A549 (cell line): ENCODE data around the gene RNF114. TPM values are rescaled to one million over a fixed set of nuclear protein-coding genes. Genes with fewer than 3 reads are reported as not detected.

Source experiments
- ATAC-seq, 2 experiments: fragments of 200-7000 bp in 1 of 2; fragments of >200 bp in 1 of 2; cut with Nextera tagmentation in 1 of 2; cut with Tn5 transposase in 1 of 2; 3 replicates each; pipeline versions ENCODE4 v1.8.0 to v1.9.1; 2018 to 2020; ENCODE audit warnings: mild to moderate bottlenecking in 1 of 2, moderate library complexity in 1 of 2
- CTCF ChIA-PET: fragments of 300-600 bp; sonication (Branson Sonifier 250); formaldehyde crosslinking; extraction: SDS; loops from one replicate; lab custom pipeline; 2021; ENCODE audit warnings: antibody characterized with exemption, inconsistent platforms; lab: Yijun Ruan, JAX
- POLR2A ChIA-PET: fragments of 350-600 bp; formaldehyde crosslinking; extraction: SDS; loops from one replicate; lab custom pipeline; 2021; ENCODE audit warnings: antibody characterized with exemption, inconsistent platforms; lab: Yijun Ruan, JAX
- DNase-seq, 2 experiments: peaks; one replicate each; pipeline versions ENCODE4 v3.0.0 to v3.0.0-alpha.2; 2011 to 2016; ENCODE audit warnings: low read depth in 1 of 2, low spot score in 1 of 2
- FAIRE-seq: peaks from 2 replicates; lab custom pipeline; 2011; peaks lifted over from hg19 to GRCh38; lab: Jason Lieb, UNC
- H3K27ac ChIP-seq, 2 experiments: fragments of >200 bp; sonication (Bioruptor Twin); formaldehyde crosslinking; 3 replicates each; pipeline ENCODE4 v1.5.1; 2016 to 2017
- H3K4me1 ChIP-seq: fragments of >200 bp; sonication (Bioruptor Twin); formaldehyde crosslinking; 3 replicates; pipeline ENCODE4 v1.6.1; 2016
- H3K4me2 ChIP-seq: fragments of >200 bp; sonication (Bioruptor Twin); formaldehyde crosslinking; 3 replicates; pipeline ENCODE4 v1.6.1; 2016
- H3K4me3 ChIP-seq: fragments of >200 bp; sonication (Bioruptor Twin); formaldehyde crosslinking; 3 replicates; pipeline ENCODE4 v1.5.1; 2016
- H3K9me3 ChIP-seq: fragments of >200 bp; sonication (Bioruptor Twin); formaldehyde crosslinking; 3 replicates; pipeline ENCODE4 v1.6.1; 2016
- BCL3 ChIP-seq: fragments of >200 bp; sonication (Bioruptor Twin); formaldehyde crosslinking; IDR thresholded peaks from 3 replicates; pipeline ENCODE4 v1.6.1; 2016
- CHD2 ChIP-seq: fragments of 150-350 bp; IDR thresholded peaks from 2 replicates; pipeline ENCODE4 v1.6.1; 2014; ENCODE audit warnings: low read length; ENCODE audit not compliant: partially characterized antibody
- CTCF ChIP-seq: fragments of >200 bp; sonication (Bioruptor Twin); formaldehyde crosslinking; IDR thresholded peaks from 3 replicates; pipeline ENCODE4 v1.5.1; 2016
- FOSL2 ChIP-seq, 2 experiments: fragments of 450-650 bp in 1 of 2; fragments of >200 bp in 1 of 2; sonication (Bioruptor Twin) in 1 of 2; formaldehyde crosslinking; IDR thresholded peaks; 2 replicates each; pipeline versions ENCODE4 v1.5.0 to v1.6.1; 2016 to 2020; ENCODE audit warnings: mild to moderate bottlenecking in 1 of 2, moderate library complexity in 1 of 2
- FOXS1 ChIP-seq: fragments of 250-450 bp; sonication (Bioruptor Pico); IDR thresholded peaks from 2 replicates; pipeline ENCODE4 v1.5.0; 2020; ENCODE audit warnings: mild to moderate bottlenecking, moderate library complexity
- GATA3 ChIP-seq: IDR thresholded peaks from 2 replicates; pipeline ENCODE4 v1.6.1; 2012; ENCODE audit warnings: borderline replicate concordance
- HDAC2 ChIP-seq: fragments of 200-600 bp; sonication (generic); IDR thresholded peaks from 2 replicates; pipeline ENCODE4 v1.6.1; 2016
- HEYL ChIP-seq: fragments of 250-450 bp; sonication (Bioruptor Pico); IDR thresholded peaks from 2 replicates; pipeline ENCODE4 v1.8.0; 2021; ENCODE audit warnings: mild to moderate bottlenecking, moderate library complexity
- JUNB ChIP-seq: fragments of >200 bp; sonication (Bioruptor Twin); formaldehyde crosslinking; IDR thresholded peaks from 2 replicates; pipeline ENCODE4 v1.6.1; 2016
- MAFK ChIP-seq: fragments of 450-650 bp; IDR thresholded peaks from 2 replicates; pipeline ENCODE4 v1.6.1; 2014; ENCODE audit not compliant: partially characterized antibody
- NFE2L2 ChIP-seq: fragments of 150-350 bp; conservative IDR thresholded peaks from 2 replicates; pipeline ENCODE4 v1.6.1; 2014; ENCODE audit warnings: low read length
- NPAS2 ChIP-seq: fragments of 250-450 bp; sonication (Bioruptor Pico); IDR thresholded peaks from 2 replicates; pipeline ENCODE4 v1.8.0; 2022; ENCODE audit warnings: mild to moderate bottlenecking, moderate library complexity, borderline replicate concordance
- NR3C1 ChIP-seq: fragments of >200 bp; sonication (Bioruptor Twin); formaldehyde crosslinking; IDR thresholded peaks from 3 replicates; pipeline ENCODE4 v1.6.1; 2017
- POLR2AphosphoS2 ChIP-seq: conservative IDR thresholded peaks from 2 replicates; pipeline ENCODE4 v1.6.1; 2012; ENCODE audit warnings: low read length, improper control_type of control experiment, inconsistent platforms
- RARB ChIP-seq: fragments of 250-450 bp; sonication (Bioruptor Pico); IDR thresholded peaks from 2 replicates; pipeline ENCODE4 v1.8.0; 2021; ENCODE audit warnings: mild to moderate bottlenecking, moderate library complexity
- RCOR1 ChIP-seq: fragments of 150-350 bp; IDR thresholded peaks from 2 replicates; pipeline ENCODE4 v1.6.1; 2014; ENCODE audit warnings: antibody characterized with exemption, low read length, low read depth
- RFX5 ChIP-seq: fragments of 450-650 bp; IDR thresholded peaks from 2 replicates; pipeline ENCODE4 v1.7.1; 2014; ENCODE audit warnings: antibody characterized with exemption, mild to moderate bottlenecking, moderate library complexity
- TP53 ChIP-seq: fragments of 250-450 bp; sonication (Bioruptor Pico); IDR thresholded peaks from 2 replicates; pipeline ENCODE4 v1.5.0; 2021; ENCODE audit warnings: mild to moderate bottlenecking, moderate library complexity
- ZNF302 ChIP-seq: fragments of 250-450 bp; sonication (Bioruptor Pico); IDR thresholded peaks from 2 replicates; pipeline ENCODE4 v1.9.0; 2021; ENCODE audit warnings: inconsistent platforms, mild to moderate bottlenecking, moderate library complexity
- WGBS: methylation state at CpG from one replicate; pipeline ENCODE4 v1.1.6; 2017; ENCODE audit errors: missing lambda C conversion rate; 5-methylcytosine and 5-hydroxymethylcytosine counted together
- polyA plus RNA-seq, 4 experiments: library from polyadenylated mRNA; depleted of rRNA in 3 of 4; stranded (reverse); fragments of >200 nt; fragmentation: RNase III in 1 of 4; extraction: RNeasy Plus Mini Kit Qiagen cat#74134 plus additional on column Dnase treatment in 1 of 4; gene quantifications; 2 replicates in 3 of 4; 3 replicates in 1 of 4; pipeline ENCODE4 v1.2.3, GENCODE V29; 2011 to 2017
- TF ChIP-seq, protein P1 (sequence below): IDR thresholded peaks from 2 replicates; pipeline ENCODE4 v1.6.1; 2012
- TF ChIP-seq, protein P2 (sequence below): fragments of >200 bp; sonication (Bioruptor Twin); formaldehyde crosslinking; IDR thresholded peaks from 2 replicates; pipeline ENCODE4 v1.6.1; 2016

Gene RNF114
- polyA plus RNA-seq, 2 of the 4 experiments (the other 2 are of a cell fraction) = 43.1 to 44.8 TPM

DNA sequence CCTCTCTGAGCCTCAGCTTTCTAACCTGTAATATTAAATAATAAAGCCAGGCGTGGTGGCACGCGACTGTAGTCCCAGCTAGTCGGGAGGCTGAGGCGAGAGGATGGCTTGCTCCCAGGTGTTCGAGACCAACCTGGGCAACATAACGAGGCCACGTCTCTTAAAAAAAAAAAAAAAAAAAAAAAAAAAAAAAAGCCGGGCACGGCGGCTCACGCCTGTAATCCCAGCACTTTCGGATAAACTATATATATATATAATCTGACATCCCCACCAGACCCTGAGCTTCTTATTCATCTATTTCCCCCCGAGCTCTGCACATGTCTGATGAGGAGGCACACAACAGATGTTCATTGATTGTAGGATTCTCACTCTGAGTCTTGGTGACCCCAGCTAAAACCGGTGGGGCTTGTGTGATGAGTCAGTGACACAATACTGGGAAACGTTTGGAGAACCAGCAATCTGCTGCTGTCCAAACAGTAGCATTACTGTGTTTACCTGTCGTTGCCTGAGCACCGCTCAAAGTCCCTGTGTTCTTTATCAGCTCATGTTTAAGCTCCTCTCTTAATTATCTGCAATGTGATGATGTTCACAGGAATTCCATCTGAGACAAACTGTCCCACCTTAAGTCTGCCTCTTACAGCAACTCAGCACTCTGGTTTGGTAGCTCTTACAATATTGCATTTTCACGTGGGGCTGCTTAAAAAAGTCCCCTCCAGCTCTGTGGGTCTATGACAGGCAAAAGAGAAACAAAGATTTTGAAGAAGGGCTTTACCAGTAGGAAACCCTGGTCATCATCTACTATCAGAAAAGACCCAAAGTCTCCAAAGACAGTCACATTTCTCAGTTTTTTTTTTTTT lies 19.8 kb upstream of the RNF114 start:
- 5% methylated on average over 19 of the region's 19 CpGs for WGBS
- peak; percentile 54 to 64; a peak in 5 of 6 replicates for ATAC-seq
- FAIRE-seq = no peak
- H3K9me3 ChIP-seq = no peaks in the 10 kb centered on the region
- TF ChIP-seq POLR2AphosphoS2 = no peak
- TF ChIP-seq NR3C1 = no peak
- TF ChIP-seq, protein P1, sequence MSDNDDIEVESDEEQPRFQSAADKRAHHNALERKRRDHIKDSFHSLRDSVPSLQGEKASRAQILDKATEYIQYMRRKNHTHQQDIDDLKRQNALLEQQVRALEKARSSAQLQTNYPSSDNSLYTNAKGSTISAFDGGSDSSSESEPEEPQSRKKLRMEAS = peak; percentile 29; the same call in 1 of the 2 replicates
- no peak for TF ChIP-seq RCOR1
- 0 out of 2 replicates have a peak, but pooled peaks have one; percentile 10 for TF ChIP-seq TP53 (CRISPR knock-in tag)
- no peak for TF ChIP-seq FOXS1 (CRISPR knock-in tag)
- no peak for TF ChIP-seq CTCF
- TF ChIP-seq CHD2 = no peak
- TF ChIP-seq FOSL2 (IDR thresholded peaks at IDR 0.05) = no peak
- TF ChIP-seq FOSL2 (CRISPR knock-in tag; IDR thresholded peaks at IDR 0.05) = peak; percentile 67
- TF ChIP-seq HDAC2 = peak; percentile 98
- no peak for TF ChIP-seq JUNB
- 0 out of 3 replicates have a peak, but pooled peaks have one; percentile 35 for TF ChIP-seq BCL3
- H3K4me1 ChIP-seq = peaks cover 23% of the 10 kb centered on the region
- peak overlapping the region; percentile 96 for H3K4me2 ChIP-seq
- H3K27ac ChIP-seq = peak overlapping the region; percentile 99
- POLR2A ChIA-PET = interaction anchor here (0.6 to 2.0 kb wide), 8 partner anchors 8 to 118 kb away, joined by 3 to 11 read pairs (median 4); partner anchors contain the start of genes RNF114 and SLC9A8
- peak; percentile 75 to 79 for DNase-seq
- CTCF ChIA-PET = interaction anchor here (0.6 to 5.9 kb wide), 11 partner anchors 11 to 379 kb away, joined by 3 to 44 read pairs (median 5); no protein-coding TSS in a partner anchor
- peak overlapping the region; percentile 93 for H3K4me3 ChIP-seq

DNA sequence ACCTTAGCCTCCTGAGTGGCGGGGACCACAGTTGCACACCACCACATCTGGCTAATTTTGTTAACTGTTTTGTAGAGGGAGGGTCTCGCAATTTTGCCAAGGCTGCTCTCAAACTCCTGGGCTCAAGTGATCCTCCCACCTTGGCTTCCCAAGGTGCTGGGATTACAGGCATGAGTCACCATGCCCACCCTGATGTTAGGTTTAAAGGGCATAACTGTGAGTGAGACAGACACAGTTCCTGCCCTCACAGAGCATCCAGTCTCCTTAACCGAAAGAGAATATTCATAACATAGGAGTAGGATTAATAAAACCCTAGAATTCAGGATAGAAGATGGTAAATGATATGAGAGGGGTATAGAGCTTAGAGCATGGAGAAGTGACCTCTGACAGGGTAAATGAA lies 17.8 kb upstream of the RNF114 start:
- ChIA-PET CTCF (interaction anchor here (1.5 kb wide), 1 partner anchor 9 kb away, joined by 5 read pairs; no protein-coding TSS in a partner anchor), POLR2A (no interaction called here)
- 86% methylated on average over 2 of the region's 3 CpGs for WGBS
- Histone ChIP-seq H3K4me1 (peaks cover 26% of the 10 kb centered on the region), H3K9me3 (no peaks in the 10 kb centered on the region), H3K4me2 (no peak overlapping the region), H3K4me3 (no peak overlapping the region), H3K27ac (no peak overlapping the region)
- DNase-seq = no peak
- no peak for TF ChIP-seq NFE2L2
- TF ChIP-seq, protein P2, sequence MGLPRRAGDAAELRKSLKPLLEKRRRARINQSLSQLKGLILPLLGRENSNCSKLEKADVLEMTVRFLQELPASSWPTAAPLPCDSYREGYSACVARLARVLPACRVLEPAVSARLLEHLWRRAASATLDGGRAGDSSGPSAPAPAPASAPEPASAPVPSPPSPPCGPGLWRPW = no peak
- TF ChIP-seq ZNF302 (CRISPR knock-in tag) = no peak
- no peak for TF ChIP-seq NPAS2
- TF ChIP-seq RFX5 = no peak
- no peak for TF ChIP-seq RARB (CRISPR knock-in tag)
- no peak for TF ChIP-seq POLR2AphosphoS2
- TF ChIP-seq FOSL2 (IDR thresholded peaks at IDR 0.05) = no peak
- TF ChIP-seq FOSL2 (CRISPR knock-in tag; IDR thresholded peaks at IDR 0.05) = no peak
- TF ChIP-seq MAFK = no peak
- no peak for TF ChIP-seq GATA3
- no peak for TF ChIP-seq HEYL (CRISPR knock-in tag)
- no peak for FAIRE-seq
- no peak for ATAC-seq
